Activated CD8-positive, alpha-beta T cell treated with anti-CD3 and anti-CD28 coated beads, Interleukin-2, amount 10 ng/mL, durations not matched to agents 7 days and 5 days (primary cell): Measurements from ENCODE around the gene DENND2A. TPM values are rescaled to one million over a fixed set of nuclear protein-coding genes. Genes with fewer than 3 reads are reported as not detected.

Source experiments
- ATAC-seq: fragments of 150-1000 bp; cut with Tn5 transposase; one replicate; pipeline ENCODE4 v1.10.0; 2021; ENCODE audit warnings: moderate library complexity
- CTCF ChIA-PET: fragments of 350-600 bp; sonication (Branson Sonifier 250); formaldehyde crosslinking; loops from one replicate; lab custom pipeline; 2021; ENCODE audit warnings: antibody characterized with exemption; lab: Charles Lee
- POLR2A ChIA-PET: fragments of 350-600 bp; sonication (Branson Sonifier 250); formaldehyde crosslinking; loops from one replicate; lab custom pipeline; 2021; ENCODE audit warnings: antibody characterized with exemption; lab: Charles Lee
- DNase-seq: peaks from one replicate; pipeline ENCODE4 v3.0.0-alpha.2; 2020
- H3K27ac Mint-ChIP-seq: one replicate; pipeline ENCODE4 v1.8.0; 2021; ENCODE audit warnings: mild to moderate bottlenecking, mixed read lengths
- H3K27me3 Mint-ChIP-seq: one replicate; pipeline ENCODE4 v1.8.0; 2021; ENCODE audit warnings: low read depth, mixed read lengths
- H3K36me3 Mint-ChIP-seq: one replicate; pipeline ENCODE4 v1.8.0; 2021; ENCODE audit warnings: low read depth, mixed read lengths
- H3K4me1 Mint-ChIP-seq: one replicate; pipeline ENCODE4 v1.8.0; 2021; ENCODE audit warnings: low read depth, mixed read lengths
- H3K4me3 Mint-ChIP-seq: one replicate; pipeline ENCODE4 v1.8.0; 2021; ENCODE audit warnings: mild to moderate bottlenecking, mixed read lengths
- H3K9me3 Mint-ChIP-seq: one replicate; pipeline ENCODE4 v1.8.0; 2022; ENCODE audit warnings: mixed read lengths; ENCODE audit not compliant: insufficient read depth
- total RNA-seq, 2 experiments: library from RNA; stranded (reverse); gene quantifications; one replicate each; pipeline ENCODE4 v1.2.3, GENCODE V29; 2021

Gene DENND2A, protein sequence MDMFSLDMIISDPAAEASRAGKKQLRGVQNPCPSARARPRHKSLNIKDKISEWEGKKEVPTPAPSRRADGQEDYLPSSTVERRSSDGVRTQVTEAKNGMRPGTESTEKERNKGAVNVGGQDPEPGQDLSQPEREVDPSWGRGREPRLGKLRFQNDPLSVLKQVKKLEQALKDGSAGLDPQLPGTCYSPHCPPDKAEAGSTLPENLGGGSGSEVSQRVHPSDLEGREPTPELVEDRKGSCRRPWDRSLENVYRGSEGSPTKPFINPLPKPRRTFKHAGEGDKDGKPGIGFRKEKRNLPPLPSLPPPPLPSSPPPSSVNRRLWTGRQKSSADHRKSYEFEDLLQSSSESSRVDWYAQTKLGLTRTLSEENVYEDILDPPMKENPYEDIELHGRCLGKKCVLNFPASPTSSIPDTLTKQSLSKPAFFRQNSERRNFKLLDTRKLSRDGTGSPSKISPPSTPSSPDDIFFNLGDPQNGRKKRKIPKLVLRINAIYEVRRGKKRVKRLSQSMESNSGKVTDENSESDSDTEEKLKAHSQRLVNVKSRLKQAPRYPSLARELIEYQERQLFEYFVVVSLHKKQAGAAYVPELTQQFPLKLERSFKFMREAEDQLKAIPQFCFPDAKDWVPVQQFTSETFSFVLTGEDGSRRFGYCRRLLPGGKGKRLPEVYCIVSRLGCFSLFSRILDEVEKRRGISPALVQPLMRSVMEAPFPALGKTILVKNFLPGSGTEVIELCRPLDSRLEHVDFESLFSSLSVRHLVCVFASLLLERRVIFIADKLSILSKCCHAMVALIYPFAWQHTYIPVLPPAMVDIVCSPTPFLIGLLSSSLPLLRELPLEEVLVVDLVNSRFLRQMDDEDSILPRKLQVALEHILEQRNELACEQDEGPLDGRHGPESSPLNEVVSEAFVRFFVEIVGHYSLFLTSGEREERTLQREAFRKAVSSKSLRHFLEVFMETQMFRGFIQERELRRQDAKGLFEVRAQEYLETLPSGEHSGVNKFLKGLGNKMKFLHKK
- total RNA-seq, result not detected

DNA sequence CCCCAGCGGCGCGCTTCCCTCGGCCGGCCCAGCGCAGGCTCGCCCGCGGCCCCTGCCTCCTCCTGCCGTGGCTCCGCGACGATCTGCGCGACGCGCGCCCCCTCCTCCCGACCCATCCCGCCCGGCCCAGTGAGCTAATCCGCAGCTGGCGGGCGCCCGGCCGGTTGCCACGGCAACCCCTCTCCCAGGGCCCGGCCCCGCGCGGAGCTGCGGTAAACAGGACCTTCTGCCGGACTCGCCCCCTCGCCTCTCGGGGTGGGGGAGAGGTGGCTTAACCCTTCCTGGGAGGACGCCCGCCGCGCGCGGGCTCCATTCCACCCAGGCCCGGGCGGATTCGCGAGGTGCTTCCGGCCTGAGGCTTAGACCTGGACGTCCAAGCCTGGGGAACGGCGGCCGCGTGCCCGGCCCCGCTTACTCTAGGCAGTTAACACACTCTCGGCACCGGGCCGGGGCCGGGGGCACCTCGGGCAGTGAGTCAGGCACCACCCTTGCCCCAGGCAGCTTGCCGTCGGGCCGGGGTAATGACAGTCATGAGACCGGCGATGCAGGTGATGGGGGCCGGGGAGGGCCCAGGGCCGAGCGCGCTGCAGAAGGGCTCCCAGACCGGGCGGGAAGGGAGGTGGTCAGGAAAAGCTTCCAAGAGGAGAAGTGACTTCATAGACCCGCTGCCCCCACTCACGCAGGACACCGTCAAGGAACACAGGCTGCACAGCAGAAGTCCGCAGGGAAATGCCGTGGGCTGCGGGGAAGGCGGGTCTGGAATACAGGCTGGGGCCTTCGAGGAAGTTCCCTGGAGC, at the start of gene DENND2A:
Gene DENND2A (minus strand): TSS at position 87 of the 797 bp plus-strand sequence. CDS start 38,416 bp downstream, outside the sequence.
- no peaks in the 10 kb centered on the region for H3K9me3 Mint-ChIP-seq
- CTCF ChIA-PET, result interaction anchor here (1.5 kb wide), 1 partner anchor 13 kb away, joined by 4 read pairs; no protein-coding TSS in a partner anchor
- ATAC-seq (peak; percentile 37), DNase-seq (no peak)
- H3K4me3 Mint-ChIP-seq, result peak within 1 kb of the TSS; percentile 53
- no peak within 1 kb of the TSS for H3K27ac Mint-ChIP-seq
- POLR2A ChIA-PET, result no interaction called here
- peaks cover 56% of the 10 kb centered on the region for H3K27me3 Mint-ChIP-seq
- no peaks in the 10 kb centered on the region for H3K36me3 Mint-ChIP-seq
- H3K4me1 Mint-ChIP-seq, result peaks cover 16% of the 10 kb centered on the region

DNA sequence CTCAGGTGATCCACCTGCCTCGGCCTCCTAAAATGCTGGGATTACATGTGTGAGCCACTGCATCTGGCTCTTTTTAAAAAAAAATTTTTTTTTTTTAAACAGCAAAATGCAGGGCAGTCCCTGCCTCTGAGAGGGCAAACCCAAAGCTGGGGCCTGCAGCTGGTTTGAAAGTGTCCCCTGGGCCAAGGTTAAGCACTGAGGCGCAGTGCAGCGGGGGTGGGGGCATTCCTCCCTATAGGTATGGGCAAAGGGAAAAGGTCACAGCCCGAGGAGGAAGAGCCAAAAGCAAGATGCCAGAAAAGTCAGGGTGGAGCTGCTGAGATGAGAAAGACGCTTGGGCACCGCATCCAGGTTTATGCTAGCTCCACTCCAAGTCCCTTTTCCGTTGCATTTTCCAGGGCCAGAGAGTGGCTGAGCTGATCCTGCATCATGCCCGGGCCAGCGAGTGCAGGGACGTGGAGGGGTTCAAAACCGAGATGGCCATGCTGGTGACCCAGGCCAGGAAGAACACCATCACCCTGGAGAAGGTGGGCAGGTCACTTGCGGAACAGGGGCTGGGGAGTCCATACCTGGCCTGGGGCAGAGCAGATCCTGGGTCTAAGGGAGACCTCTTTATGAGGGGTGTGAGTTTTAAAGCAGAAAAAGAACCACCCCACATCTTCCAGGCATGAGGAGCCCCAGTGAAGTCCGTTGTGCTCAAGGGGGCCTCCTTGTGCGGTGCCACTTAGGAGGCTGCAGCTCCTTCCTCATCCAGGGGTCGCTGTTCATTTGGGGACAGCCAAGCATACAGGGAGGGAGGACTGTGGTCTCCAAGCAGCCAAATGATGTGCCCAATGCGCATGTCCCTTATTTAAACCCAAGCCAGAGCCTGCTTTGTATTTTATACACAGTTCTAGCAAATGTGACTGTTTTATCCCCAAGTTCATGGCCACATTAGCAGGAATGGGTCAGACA, 48.9 kb upstream of the DENND2A start:
- CTCF ChIA-PET, result no interaction called here
- H3K9me3 Mint-ChIP-seq, result no peaks in the 10 kb centered on the region
- ATAC-seq (no peak), DNase-seq (no peak)
- H3K27ac Mint-ChIP-seq, result no peak overlapping the region
- no peaks in the 10 kb centered on the region for H3K27me3 Mint-ChIP-seq
- no peaks in the 10 kb centered on the region for H3K4me1 Mint-ChIP-seq
- POLR2A ChIA-PET, result no interaction called here
- peaks cover 26% of the 10 kb centered on the region for H3K36me3 Mint-ChIP-seq
- H3K4me3 Mint-ChIP-seq, result no peak overlapping the region

DNA sequence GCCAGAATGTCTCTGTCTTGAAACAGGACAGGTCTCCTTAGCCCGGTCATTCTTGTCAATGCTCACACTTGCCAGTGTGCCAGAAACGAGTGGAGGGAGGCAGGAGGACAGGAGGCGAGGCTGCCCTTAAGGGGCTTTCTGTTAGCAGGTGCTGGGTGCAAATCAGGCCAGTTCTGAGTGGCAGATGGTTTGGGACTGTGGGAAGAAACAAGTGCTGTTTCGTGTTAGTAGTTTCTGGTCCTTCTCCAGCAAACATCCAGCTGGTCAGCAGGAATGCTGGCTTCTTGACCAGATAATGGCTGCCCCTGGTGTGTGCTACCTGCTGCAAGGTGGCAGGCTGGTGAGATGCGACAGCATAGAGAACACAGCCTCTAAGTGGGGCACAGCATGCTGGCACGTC, 47.7 kb upstream of the DENND2A start:
- Mint-ChIP-seq H3K4me3 (no peak overlapping the region), H3K27ac (no peak overlapping the region), H3K4me1 (no peaks in the 10 kb centered on the region), H3K27me3 (no peaks in the 10 kb centered on the region), H3K36me3 (peaks cover 34% of the 10 kb centered on the region), H3K9me3 (no peaks in the 10 kb centered on the region)
- peak; percentile 11 for DNase-seq
- POLR2A ChIA-PET, result interaction anchor here (1.0 kb wide), 1 partner anchor 11 kb away, joined by 3 read pairs; no protein-coding TSS in a partner anchor
- CTCF ChIA-PET, result no interaction called here
- no peak for ATAC-seq

DNA sequence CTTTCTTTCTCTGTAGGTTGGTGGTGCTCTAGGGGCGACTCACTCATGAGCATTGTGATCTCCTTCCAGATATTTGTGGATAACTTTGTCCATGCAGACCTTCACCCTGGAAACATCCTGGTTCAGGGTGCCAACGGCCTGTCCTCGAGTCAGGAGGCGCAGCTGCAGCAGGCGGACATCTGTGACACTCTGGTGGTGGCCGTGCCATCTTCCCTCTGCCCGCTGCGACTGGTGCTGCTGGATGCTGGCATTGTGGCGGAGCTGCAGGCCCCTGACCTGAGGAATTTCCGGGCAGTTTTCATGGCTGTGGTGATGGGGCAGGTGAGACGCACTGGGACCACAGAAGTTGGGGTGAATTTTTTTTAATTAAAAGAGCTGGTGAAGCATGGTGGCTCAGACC, 46.3 kb upstream of the DENND2A start:
- Mint-ChIP-seq H3K27ac (no peak overlapping the region), H3K4me3 (no peak overlapping the region), H3K4me1 (no peaks in the 10 kb centered on the region), H3K36me3 (peaks cover 36% of the 10 kb centered on the region), H3K27me3 (no peaks in the 10 kb centered on the region), H3K9me3 (no peaks in the 10 kb centered on the region)
- CTCF ChIA-PET, result no interaction called here
- POLR2A ChIA-PET, result no interaction called here
- peak; percentile 12 for DNase-seq
- ATAC-seq, result no peak

DNA sequence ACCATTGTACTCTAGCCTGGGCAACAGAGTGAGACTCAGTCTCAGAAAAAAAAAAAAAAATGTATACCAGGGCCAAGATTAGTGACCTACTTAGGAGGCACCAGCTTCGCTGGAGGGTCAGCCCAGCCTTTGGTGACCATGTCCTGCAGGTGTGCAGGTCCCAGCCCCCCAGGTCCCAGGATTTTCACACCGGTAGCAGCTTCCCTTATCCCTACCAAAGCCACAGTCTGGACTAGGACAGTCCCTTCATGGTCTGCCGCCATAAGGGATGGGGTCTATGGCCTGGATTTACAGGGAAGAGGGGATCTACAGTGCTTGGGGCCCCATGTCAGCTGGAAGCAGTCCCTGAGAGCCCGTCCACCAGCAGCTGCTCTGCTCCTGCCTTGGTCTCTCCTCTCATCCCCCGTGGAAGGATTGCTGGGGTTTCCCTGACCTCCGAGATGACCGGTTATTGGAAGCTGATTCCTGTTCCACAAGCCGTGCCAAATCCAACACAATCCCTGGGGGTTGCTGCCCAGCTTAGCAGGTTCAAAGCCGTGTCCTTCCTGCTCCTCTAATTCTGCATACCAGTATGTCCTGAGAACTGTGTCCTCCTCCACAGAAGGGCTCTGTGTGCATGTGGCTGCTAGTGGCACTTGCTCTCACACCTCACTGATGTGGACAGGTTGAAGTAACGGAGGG, 44.9 kb upstream of the DENND2A start:
- POLR2A ChIA-PET, result no interaction called here

DNA sequence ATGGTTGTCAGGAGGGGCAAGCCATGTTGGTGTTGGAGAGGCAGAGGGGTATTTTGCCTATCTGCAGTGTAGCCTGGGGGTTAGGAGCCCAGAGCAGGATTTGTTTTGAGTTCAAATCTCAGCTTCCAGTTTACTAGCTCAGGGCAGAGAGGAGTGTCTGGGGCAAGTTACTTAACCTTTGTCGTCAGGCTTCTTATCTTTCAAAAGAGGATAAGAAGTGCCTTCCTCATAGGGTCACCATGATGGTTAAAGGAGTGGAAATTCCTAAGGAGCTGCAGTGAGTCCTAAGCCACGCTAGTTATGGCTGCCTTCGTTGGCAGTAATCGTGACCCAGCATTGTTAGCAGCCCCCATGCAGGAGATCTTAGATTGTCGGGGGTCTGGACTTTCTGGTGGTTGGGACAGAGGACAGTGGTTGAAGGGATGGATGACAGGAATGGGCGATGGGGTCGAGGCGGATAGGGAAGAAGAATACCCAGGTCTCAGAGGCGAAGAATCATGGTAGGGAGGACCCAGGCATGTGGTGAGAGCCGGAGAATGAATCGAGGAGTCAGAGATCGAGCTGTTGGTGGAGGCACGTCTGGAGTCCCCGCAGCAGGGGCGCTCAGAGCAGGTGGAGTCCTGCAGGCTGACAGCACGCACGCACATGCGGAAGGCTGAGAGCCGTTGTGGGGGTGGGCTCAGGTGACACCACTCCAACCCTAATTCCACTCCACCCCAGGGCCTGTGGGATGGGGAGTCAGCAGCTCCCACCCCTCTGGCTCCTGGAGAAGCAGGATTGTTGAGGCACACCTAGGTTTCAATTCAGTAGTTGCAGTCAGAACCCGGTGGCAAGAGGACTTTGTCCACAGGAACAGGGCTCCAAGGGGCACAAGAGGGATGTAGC, 43.7 kb upstream of the DENND2A start:
- DNase-seq (no peak), ATAC-seq (no peak)
- Mint-ChIP-seq H3K4me1 (no peaks in the 10 kb centered on the region), H3K27ac (no peak overlapping the region), H3K9me3 (no peaks in the 10 kb centered on the region), H3K36me3 (peaks cover 42% of the 10 kb centered on the region), H3K4me3 (no peak overlapping the region), H3K27me3 (no peaks in the 10 kb centered on the region)
- ChIA-PET CTCF (interaction anchor here (1.5 kb wide), 1 partner anchor 32 kb away, joined by 4 read pairs; no protein-coding TSS in a partner anchor), POLR2A (no interaction called here)

More for the DNA sequence above, 44.9 kb upstream of the DENND2A start:
- H3K27me3 Mint-ChIP-seq, result no peaks in the 10 kb centered on the region
- H3K27ac Mint-ChIP-seq, result no peak overlapping the region
- peak; percentile 14 for DNase-seq
- no peak overlapping the region for H3K4me3 Mint-ChIP-seq
- peaks cover 34% of the 10 kb centered on the region for H3K36me3 Mint-ChIP-seq
- no peaks in the 10 kb centered on the region for H3K4me1 Mint-ChIP-seq
- CTCF ChIA-PET, result interaction anchor here (1.1 to 1.5 kb wide), 2 partner anchors 9 to 33 kb away, joined by 3 to 4 read pairs; no protein-coding TSS in a partner anchor
- no peak for ATAC-seq
- H3K9me3 Mint-ChIP-seq, result no peaks in the 10 kb centered on the region

DNA sequence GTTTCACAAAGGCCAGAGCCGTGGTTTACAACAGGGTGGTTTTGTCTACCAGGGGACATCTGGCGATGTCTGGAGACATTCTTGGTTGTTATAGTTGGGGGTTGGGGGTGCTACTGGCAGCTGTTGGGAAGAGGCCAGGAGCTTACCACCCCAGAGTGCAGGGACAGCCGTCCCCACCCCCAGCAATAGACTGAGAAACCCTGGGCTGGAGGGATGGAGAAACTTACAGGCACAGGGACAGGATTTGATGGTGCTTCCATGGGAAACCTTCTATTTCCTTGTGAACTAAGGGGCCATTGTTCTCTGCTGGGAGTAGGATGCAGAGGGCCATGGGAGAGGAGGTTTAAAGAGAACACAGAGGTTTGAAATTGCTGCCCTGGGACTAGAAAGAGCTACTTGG, 43.0 kb upstream of the DENND2A start:
- CTCF ChIA-PET, result no interaction called here
- POLR2A ChIA-PET, result no interaction called here
- Mint-ChIP-seq H3K36me3 (peaks cover 46% of the 10 kb centered on the region), H3K4me3 (no peak overlapping the region), H3K27me3 (no peaks in the 10 kb centered on the region), H3K9me3 (no peaks in the 10 kb centered on the region), H3K4me1 (no peaks in the 10 kb centered on the region), H3K27ac (no peak overlapping the region)
- DNase-seq, result no peak
- ATAC-seq, result no peak

DNA sequence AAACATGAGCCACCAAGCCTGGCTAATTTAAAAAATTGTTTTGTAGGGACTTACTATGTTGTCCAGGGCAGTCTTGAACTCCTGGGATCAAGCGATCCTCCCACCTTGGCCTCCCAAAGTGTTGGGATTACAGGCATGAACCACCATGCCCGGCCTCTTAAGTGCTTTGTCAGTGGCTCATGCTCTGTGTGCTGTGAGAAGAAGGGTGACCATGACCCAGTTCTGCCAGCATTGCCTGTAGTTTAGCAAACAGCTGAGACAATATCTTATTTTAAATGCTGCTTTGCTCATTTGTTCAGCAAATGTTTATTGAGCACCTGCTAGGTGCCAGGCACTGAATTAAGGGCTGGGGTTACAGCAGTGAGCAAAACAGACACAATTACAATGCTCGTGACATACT, 41.2 kb upstream of the DENND2A start:
- CTCF ChIA-PET, result no interaction called here
- H3K27me3 Mint-ChIP-seq, result no peaks in the 10 kb centered on the region

DNA sequence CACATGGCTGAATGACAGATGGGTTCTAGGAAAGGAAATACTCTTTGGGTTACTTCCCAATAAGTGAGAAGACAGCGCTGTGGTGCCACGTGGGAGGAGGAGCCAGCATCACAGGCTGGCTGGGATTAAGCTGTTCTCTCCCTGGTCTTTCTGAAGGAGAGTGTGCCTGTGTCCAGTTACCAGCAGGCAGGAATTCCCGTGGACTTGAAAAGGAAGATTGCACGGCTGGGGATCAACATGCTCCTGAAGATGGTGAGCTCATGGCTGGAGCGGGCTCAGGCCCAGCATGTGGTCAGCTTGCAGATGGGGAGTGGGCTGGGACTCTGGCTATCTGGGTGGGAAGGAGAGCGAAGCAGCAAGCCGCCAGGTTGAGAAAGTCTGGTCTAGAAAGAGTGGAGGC, 40.3 kb upstream of the DENND2A start:
- H3K4me1 Mint-ChIP-seq, result peaks cover 3% of the 10 kb centered on the region
- CTCF ChIA-PET, result no interaction called here
- H3K27me3 Mint-ChIP-seq, result no peaks in the 10 kb centered on the region
- POLR2A ChIA-PET, result no interaction called here
- DNase-seq, result no peak
- no peak for ATAC-seq
- no peaks in the 10 kb centered on the region for H3K9me3 Mint-ChIP-seq
- peaks cover 47% of the 10 kb centered on the region for H3K36me3 Mint-ChIP-seq
- H3K4me3 Mint-ChIP-seq, result no peak overlapping the region
- no peak overlapping the region for H3K27ac Mint-ChIP-seq

More for the DNA sequence above, 41.2 kb upstream of the DENND2A start:
- H3K4me3 Mint-ChIP-seq, result no peak overlapping the region
- peaks cover 48% of the 10 kb centered on the region for H3K36me3 Mint-ChIP-seq
- no peak for DNase-seq
- no peaks in the 10 kb centered on the region for H3K4me1 Mint-ChIP-seq
- no peak overlapping the region for H3K27ac Mint-ChIP-seq
- POLR2A ChIA-PET, result no interaction called here
- ATAC-seq, result no peak
- H3K9me3 Mint-ChIP-seq, result no peaks in the 10 kb centered on the region
